Stomach (tissue), 4 donors: ENCODE measurements around the gene ACIN1.

Experiments
- EP300 ChIP-seq: sonication (generic); formaldehyde crosslinking; IDR thresholded peaks from one replicate; pipeline ENCODE4 v1.6.1; 2017; ENCODE audit warnings: antibody characterized with exemption
- POLR2A ChIP-seq, 4 donors: fragments of 450-650 bp; IDR thresholded peaks; one replicate each; pipeline ENCODE4 v1.6.1; 2016; ENCODE audit warnings: antibody characterized with exemption in 4 of 4, control low read depth in 2 of 4, mild to moderate bottlenecking in 1 of 4, moderate library complexity in 1 of 4
- POLR2AphosphoS5 ChIP-seq, 3 donors: sonication (generic); formaldehyde crosslinking; IDR thresholded peaks; one replicate each; pipeline ENCODE4 v1.6.1; 2016; ENCODE audit warnings: antibody characterized with exemption in 3 of 3
- TF ChIP-seq, protein P1 (sequence below), 7 experiments: fragments of 450-650 bp in 4 of 7; fragments of 200-600 bp in 3 of 7; sonication (generic) in 3 of 7; IDR thresholded peaks; one replicate each; pipeline ENCODE4 v1.5.1; 2016 to 2019; ENCODE audit warnings: antibody characterized with exemption in 7 of 7, control low read depth in 2 of 7, mild to moderate bottlenecking in 1 of 7

DNA sequence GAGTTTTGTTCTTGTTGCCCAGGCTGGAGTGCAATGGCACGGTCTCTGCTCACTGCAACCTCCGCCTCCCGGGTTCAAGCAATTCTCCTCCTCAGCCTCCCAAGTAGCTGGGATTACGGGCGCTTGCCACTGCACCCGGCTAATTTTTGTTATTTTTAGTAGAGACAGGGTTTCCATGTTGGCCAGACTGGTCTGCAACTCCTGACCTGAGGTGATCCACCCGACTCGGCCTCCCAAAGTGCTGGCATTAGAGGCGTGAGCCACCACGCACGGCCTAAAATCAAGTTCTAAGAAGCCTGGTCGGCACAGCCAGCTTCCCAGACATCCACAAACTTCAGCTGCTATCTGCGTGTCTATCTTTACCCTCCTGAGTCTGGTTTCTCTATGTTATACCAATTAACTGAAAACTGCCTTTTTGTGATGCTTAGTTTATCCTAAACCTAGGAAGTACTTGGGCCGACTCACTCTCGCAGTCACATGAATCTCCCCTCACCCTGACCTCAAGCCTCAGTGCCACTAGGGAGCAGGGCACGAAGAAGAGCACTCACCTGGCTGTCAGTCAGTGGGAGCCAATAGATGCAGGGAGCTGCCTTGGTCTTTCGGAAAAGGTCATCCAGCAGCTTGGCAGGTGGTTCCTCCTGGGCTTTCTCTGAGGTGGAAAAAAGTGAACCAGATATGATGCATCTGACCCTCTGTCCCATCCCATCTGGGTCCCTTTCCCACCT is 34.2 kb downstream of the ACIN1 start:
- TF ChIP-seq POLR2A (IDR thresholded peaks at IDR 0.05), result no peak
- TF ChIP-seq, protein P1, sequence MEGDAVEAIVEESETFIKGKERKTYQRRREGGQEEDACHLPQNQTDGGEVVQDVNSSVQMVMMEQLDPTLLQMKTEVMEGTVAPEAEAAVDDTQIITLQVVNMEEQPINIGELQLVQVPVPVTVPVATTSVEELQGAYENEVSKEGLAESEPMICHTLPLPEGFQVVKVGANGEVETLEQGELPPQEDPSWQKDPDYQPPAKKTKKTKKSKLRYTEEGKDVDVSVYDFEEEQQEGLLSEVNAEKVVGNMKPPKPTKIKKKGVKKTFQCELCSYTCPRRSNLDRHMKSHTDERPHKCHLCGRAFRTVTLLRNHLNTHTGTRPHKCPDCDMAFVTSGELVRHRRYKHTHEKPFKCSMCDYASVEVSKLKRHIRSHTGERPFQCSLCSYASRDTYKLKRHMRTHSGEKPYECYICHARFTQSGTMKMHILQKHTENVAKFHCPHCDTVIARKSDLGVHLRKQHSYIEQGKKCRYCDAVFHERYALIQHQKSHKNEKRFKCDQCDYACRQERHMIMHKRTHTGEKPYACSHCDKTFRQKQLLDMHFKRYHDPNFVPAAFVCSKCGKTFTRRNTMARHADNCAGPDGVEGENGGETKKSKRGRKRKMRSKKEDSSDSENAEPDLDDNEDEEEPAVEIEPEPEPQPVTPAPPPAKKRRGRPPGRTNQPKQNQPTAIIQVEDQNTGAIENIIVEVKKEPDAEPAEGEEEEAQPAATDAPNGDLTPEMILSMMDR (IDR thresholded peaks at IDR 0.05), result no peak
- TF ChIP-seq POLR2AphosphoS5 (IDR thresholded peaks at IDR 0.05), result no peak
- TF ChIP-seq EP300, result no peak
